ENCODE measurements around the gene KCNQ1. TPM values are rescaled to one million over a fixed set of nuclear protein-coding genes. Genes with fewer than 3 reads are reported as not detected.

KCNQ1 gene
- total RNA-seq, 2 donors from 2014 or later, result 38.9 to 46.1 TPM

GRCh38 chr11:2750682-2751522, 306.1 kb downstream of the KCNQ1 start:
- Histone ChIP-seq H3K4me1 (no peaks in the 10 kb centered on the region), H3K4me3 (no peak overlapping the region), H3K27ac (peak overlapping the region in 2 of 4 donors; percentile 3 to 45), H3K36me3 (replicated peaks in 1 of 2; ENCODE audit: insufficient read depth in 1 of 2, low read depth in 2 of 2) (no peaks in the 10 kb centered on the region), H3K9me3 (no peaks in the 10 kb centered on the region), H3K27me3 (no peaks in the 10 kb centered on the region)
- ATAC-seq (peak; percentile 9), DNase-seq (peak in 2 of 4 donors; percentile 43 to 55)
- no peak for TF ChIP-seq POLR2A (IDR thresholded peaks at IDR 0.05)
- TF ChIP-seq CTCF (IDR thresholded peaks at IDR 0.05), result no peak
- intact Hi-C loops (cut with DNase I), result no loop called here
- WGBS, 2 donors, result 72 to 75% methylated on average over 20 to 24 of the region's 24 CpGs

- no peak overlapping the region for H3K4me3 ChIP-seq
- no peaks in the 10 kb centered on the region for H3K4me1 ChIP-seq
- intact Hi-C loops (cut with DNase I), result no loop called here
- H3K27me3 ChIP-seq, result no peaks in the 10 kb centered on the region
- ATAC-seq (no peak), DNase-seq (peak in 2 of 4 donors; percentile 1 to 8)
- H3K9me3 ChIP-seq, result no peaks in the 10 kb centered on the region
- H3K27ac ChIP-seq, result no peak overlapping the region
- TF ChIP-seq CTCF (IDR thresholded peaks at IDR 0.05), result no peak
- no peak for TF ChIP-seq POLR2A (IDR thresholded peaks at IDR 0.05)
- no peaks in the 10 kb centered on the region for H3K36me3 ChIP-seq (replicated peaks in 1 of 2; ENCODE audit: insufficient read depth in 1 of 2, low read depth in 2 of 2)
- WGBS, 2 donors, result 94 to 98% methylated on average over 19 to 24 of the region's 24 CpGs
Observed at GRCh38 chr11:2751523-2752203, 306.9 kb downstream of the KCNQ1 start.

- no peaks in the 10 kb centered on the region for H3K36me3 ChIP-seq (replicated peaks in 1 of 2; ENCODE audit: insufficient read depth in 1 of 2, low read depth in 2 of 2)
- no peaks in the 10 kb centered on the region for H3K9me3 ChIP-seq
- no peaks in the 10 kb centered on the region for H3K4me1 ChIP-seq
- no peak overlapping the region for H3K27ac ChIP-seq
- DNase-seq (peak in 2 of 4 donors; percentile 1 to 3), ATAC-seq (no peak)
- 91 to 93% methylated on average over 12 of the region's 12 CpGs for WGBS, 2 donors
- TF ChIP-seq CTCF (IDR thresholded peaks at IDR 0.05), result no peak
- no peak for TF ChIP-seq POLR2A (IDR thresholded peaks at IDR 0.05)
- no peaks in the 10 kb centered on the region for H3K27me3 ChIP-seq
- intact Hi-C loops (cut with DNase I), result no loop called here
- no peak overlapping the region for H3K4me3 ChIP-seq
Observed at GRCh38 chr11:2752204-2752770, 307.5 kb downstream of the KCNQ1 start.

- TF ChIP-seq CTCF (IDR thresholded peaks at IDR 0.05) (no peak), POLR2A (IDR thresholded peaks at IDR 0.05) (no peak)
- ATAC-seq, result no peak
- peak in 2 of 4 donors; percentile 2 to 7 for DNase-seq
Observed at GRCh38 chr11:2752923-2753322, 308.1 kb downstream of the KCNQ1 start.

More at GRCh38 chr11:2752923-2753322, 308.1 kb downstream of the KCNQ1 start:
- intact Hi-C loops (cut with DNase I), result no loop called here
- no peaks in the 10 kb centered on the region for H3K4me1 ChIP-seq
- 93 to 94% methylated on average over 10 to 12 of the region's 12 CpGs for WGBS, 2 donors
- no peak overlapping the region for H3K27ac ChIP-seq
- H3K36me3 ChIP-seq (replicated peaks in 1 of 2; ENCODE audit: insufficient read depth in 1 of 2, low read depth in 2 of 2), result no peaks in the 10 kb centered on the region
- no peak overlapping the region for H3K4me3 ChIP-seq
- no peaks in the 10 kb centered on the region for H3K27me3 ChIP-seq
- H3K9me3 ChIP-seq, result no peaks in the 10 kb centered on the region

All from body of pancreas (tissue), 4 donors.